OCI-LY3 (cell line): ENCODE measurements around the gene KRTAP3-1.
A peak's percentile ranks its signal among the peaks of the same experiment; 100 is the strongest.

Experiments
- CTCF ChIP-seq: fragments of 200-600, 300-600 bp; sonication (generic); IDR thresholded peaks from 2 replicates; pipeline ENCODE4 v1.5.1; 2014; ENCODE audit warnings: antibody characterized with exemption, low read length, low read depth
- EZH2phosphoT487 ChIP-seq: fragments of 200-600 bp; shearing (Covaris generic); IDR thresholded peaks from 2 replicates; pipeline ENCODE4 v1.6.1; 2018; ENCODE audit warnings: antibody characterized with exemption, mixed run types, low read depth

- TF ChIP-seq CTCF: peak; percentile 59
- no peak for TF ChIP-seq EZH2phosphoT487
These were observed 45.1 kb downstream of the KRTAP3-1 start for GRCh38 chr17:40963838-40964237.
